HG03097 (cell line): ENCODE measurements around the gene SPPL2B.
"Not testable (repeated sequence)": the region's sequence is repeated elsewhere in the genome, so short reads cannot be mapped to it uniquely, and the experiment has no call there.

Source experiments
- ATAC-seq: cut with Tn5 transposase; IDR thresholded peaks from one replicate; pipeline ENCODE4 v1.9.1; 2021; ENCODE audit not compliant: unreplicated experiment, low FRiP score

The SPPL2B gene

DNA sequence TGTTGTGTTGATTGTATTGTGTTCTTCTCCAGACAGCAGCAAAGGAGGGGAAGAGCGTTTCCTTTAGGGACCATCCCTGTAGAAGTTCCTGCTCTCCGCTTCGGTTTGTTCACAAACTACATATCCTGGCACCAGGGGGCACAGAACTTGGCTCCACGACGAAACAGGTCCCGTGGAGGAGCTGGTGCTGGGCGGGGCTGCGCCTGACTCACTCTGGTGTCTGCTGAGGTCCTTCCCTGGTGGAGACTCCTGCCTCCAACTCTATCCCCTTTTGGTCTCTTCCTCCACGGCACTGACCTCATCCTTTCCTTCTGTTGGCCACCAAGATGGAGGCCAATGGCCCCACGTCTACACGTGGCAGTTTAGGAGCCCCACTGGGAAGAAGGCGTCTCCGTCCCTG is 46.3 kb downstream of the SPPL2B start:
- ATAC-seq: no peak

DNA sequence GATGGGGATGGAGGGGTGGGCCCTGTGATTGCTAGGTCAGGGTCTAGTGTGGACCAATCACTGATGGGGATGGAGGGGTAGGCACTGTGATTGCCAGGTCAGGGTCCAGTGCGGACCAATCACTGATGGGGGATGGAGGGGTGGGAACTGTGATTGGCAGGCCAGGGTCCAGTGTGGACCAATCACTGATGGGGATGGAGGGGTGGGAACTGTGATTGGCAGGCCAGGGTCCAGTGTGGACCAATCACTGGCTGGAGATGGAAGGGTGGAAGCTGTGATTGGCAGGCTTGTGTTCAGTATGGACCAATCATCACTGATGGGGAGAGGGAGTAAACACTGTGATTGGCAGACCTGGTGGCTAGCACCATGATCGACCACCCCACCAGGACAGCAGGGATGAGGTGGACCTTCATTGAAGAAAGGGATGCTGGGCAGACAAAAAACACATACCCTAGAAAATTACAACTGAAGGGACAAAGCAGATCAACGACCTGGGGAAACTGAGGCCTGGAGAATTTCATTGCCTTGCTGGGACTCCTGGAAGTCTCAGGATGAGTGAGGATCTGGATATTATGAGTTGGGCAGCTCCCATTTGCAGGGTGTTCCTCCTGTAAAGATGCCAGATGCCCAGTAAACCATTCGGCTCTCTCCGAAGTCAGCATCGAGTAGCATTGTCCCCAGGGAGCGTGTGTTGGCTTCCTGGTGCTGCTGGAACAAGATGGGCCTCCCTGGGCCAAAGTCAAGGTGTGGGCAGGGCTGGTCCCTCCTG is 47.1 kb downstream of the SPPL2B start:
- no peak for ATAC-seq

DNA sequence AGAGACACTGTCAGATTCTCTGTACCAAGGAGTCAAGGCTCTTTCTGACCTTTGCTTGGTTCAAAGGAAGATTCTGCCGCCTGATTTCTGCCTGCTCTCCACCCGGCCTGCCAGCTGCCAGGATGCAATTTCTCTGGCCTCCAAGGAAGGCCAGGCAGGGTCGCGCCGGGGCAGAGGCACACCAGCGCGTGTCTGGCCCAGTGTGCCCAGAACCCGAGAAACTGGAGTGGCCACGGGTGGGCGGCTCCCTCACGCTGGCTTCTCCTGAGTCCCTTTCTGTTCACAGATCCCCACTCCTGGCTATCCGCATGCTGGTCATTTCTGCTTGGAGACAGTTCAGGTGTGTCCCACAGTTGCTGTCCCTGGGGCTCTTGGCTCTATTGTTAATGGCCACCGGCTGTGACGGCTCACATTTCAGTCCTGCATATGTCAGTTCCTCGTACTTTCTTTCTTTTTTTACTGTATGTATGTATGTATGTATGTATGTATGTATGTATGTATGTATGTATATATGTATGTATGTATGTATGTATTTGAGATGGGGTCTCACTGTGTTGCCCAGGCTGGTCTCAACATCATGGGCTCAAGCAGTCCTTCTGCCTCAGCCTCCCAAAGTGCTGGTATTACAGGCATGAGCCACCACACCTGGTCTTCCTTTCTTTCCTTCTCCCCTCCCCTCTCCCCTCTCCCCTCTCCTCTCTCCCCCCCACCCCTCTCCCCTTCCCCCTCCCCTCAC is 48.5 kb downstream of the SPPL2B start:
- ATAC-seq: no peak

DNA sequence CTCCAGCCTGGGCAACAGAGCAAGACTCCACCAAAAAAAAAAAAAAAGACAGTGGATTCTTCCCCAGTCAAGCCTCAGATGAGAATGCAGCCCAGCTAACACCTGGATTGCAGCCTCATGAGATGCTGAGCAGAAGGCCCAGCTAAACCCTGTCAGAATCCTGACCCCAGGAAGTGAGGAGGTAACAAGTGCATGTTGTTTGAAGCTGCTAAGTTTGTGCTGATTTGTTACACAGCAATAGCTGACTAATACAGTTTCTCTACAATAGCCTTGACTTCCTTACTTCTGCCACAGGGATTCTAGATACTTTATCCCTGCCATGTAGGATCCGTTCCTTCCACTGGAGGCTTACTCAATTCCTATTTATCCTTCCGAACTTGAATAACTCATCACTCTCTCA is 52.1 kb downstream of the SPPL2B start:
- no peak for ATAC-seq

DNA sequence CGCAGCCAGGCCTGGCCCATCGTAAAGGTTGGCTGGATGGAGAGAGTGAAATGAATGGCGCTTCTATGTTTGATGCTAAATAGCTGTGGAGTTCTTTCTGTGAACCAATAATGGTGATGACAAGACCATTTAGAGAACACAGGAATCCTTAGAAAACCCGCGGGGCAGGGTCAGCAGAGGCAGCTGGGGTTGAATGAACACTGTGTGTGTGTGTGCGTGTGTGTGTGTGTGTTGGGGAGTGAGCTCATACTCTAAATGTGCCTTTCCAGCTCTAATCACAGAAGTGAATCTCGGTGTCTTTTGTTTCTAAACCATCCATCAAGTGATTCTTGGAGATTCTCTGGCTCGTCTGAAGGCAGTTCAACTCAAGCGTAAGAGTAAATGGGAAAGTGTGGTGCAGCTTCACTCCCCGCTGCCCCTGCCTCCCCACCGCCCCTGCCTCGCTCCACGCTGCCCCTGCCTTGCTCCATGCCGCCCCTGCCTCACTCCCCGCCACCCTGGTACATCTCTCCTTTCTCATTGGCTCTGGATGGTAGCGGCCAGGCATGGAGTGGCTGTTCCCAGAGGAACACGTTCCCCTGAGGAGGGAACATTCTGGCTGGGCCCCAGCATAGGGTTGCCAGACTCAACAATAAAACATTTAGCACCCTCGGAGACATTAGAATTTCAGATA is 52.8 kb downstream of the SPPL2B start:
- no peak for ATAC-seq

DNA sequence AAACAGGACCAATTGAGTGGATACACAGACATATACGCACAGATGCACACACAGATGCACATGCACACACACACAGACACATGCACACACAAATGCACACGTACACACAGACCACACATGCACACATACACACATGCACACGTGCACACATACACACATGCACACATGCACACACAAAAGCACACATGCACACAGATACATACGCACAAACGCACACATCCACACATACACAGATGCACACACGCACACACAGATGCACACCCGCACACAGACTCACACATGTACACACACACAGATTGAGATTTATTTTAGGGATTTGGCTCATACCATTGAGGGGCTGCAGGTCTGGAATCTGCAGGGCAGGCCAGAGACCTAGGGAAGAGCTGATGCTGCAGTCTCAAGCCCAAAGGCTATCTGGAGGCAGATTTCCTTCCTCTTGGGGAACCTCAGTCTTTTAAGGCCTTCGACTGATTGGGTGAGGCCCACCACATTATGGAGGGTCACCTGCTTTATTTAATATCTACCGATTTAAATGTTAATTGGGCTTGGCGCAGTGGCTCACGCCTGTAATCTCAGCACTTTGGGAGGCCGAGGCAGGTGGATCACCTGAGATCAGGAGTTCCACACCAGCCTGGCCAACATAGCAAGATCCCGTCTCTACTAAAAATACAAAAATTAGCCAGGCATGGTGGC is 54.2 kb downstream of the SPPL2B start:
- ATAC-seq: no peak

DNA sequence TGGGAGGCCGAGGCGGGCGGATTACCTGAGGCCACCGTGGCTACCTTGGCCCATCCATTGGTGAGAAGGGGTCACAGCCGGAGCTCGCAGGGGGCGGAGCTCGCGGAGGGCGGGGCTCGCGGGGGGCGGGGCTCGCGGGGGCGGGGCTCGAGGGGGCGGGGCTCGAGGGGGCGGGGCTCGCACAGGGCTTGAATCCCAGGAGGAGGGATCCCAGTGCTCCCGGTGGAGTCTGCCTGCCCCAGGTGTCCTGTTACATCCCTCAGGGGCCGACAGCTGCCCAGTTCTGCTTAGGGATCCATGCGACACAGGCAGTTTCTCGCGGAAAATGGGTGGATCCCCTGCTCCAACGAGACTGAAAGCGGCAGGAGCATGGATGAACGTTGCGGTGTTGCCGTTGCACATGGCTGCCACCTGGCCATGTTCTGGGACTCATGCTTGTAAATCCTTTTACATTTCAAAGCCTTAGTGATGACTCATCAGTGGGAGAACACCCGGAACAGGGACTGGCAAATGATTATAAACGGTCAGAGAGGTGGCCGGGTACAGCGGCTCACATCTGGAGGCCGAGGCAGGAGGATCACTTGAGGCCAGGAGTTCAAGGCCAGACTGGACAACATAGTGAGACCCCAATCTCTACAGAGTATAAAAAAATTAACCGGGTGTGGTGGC is 56.7 kb downstream of the SPPL2B start:
- no peak for ATAC-seq

DNA sequence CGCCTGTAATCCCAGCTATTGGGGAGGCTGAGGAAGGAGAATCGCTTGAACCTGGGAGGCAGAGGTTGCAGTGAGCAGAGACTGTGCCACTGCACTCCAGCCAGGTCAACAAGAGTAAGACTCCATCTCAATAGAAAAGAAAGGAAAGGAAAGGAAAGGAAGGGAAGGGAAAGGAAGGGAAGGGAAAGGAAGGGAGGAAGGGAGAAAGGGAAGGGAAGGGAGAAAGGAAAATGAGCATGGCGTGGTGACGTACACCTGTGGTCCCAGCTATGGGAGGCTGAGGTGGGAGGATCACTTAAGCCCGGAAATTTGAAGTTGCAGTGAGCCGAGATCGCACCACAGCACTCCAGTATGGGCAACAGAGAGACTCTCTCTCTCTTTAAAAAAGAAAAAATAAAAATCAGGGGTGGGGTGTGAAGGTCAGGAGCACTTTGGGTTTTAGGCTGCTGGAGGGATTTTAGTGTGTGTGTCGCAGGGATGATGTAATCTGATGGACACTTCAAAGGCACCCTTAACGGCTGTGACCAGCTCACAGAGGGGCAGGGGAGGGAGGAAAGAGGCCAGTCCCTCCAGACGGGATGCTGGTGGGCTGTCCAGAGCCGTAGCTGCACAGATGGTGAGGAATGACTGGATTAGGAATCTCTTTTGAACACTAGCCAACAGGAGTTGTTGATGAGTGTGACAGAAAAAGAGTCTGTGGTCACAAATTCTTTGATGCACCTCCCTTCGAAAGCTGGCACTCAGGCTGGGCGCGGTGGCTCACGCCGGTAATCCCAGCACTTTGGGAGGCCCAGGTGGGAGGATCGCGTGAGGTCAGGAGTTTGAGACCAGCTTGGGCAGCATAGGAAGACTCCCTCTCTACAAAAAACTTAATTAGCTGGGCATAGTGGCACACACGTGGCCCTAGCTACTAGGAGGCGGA is 59.1 kb downstream of the SPPL2B start:
- no peak for ATAC-seq

DNA sequence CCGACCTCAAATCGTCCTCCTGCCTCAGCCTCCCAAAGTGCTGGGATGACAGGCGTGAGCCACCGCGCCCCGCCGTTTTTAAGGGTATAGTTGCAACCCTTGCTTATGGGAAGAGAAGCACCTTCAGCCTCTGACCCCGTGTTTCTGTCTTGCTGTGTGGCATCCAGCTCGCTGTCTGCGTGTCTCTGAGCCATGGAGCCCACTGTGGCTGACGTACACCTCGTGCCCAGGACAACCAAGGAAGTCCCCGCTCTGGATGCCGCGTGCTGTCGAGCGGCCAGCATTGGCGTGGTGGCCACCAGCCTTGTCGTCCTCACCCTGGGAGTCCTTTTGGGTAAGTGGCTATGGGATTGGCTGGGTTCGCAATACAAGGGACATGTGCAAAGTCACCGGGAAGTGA is 61.1 kb downstream of the SPPL2B start:
- ATAC-seq: no peak

DNA sequence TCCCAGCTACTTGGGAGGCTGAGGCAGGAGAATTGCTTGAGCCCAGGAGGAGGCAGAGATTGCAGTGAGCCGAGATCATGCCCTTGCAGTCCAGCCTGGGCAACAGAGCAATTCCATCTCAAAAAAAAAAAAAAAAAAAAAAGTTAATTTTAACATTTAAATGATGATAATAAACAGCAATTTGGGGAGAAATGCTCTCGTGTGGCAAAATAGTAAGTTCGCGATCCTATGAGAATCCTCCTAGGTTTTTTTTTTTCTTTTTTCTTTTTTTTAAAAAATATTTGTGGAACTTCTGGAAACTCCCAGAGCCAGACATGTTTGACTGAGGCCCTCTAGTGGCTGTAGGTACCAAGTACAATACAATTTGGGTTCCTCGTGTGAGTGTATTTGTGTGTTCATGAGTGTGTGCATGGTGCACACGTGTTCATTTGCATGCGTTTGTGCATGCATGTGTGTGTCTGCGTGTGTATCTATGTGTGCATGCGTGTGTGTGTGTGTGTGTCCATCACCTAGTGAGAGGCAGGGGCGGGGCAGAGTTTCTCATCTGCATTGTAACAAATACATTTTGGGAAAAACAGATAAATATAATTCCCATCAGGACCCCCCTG is 62.7 kb downstream of the SPPL2B start:
- ATAC-seq: no peak

DNA sequence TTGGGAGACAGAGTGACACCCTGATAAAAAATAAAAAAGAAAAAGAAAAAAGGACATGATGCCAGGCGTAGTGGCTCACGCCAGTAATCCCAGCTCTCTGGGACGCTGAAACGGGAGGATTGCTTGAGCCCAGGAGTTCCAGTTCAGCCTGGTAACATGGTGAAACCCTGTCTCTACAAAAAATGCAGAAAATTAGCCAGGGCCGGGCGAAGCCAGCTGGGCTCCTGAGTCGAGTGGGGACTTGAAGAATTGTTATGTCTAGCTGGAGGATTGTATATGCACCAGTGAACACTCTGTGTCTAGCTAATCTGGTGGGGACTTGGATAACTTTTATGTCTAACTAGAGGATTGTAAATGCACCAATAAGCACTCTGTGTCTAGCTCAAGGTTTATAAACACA is 63.9 kb downstream of the SPPL2B start:
- ATAC-seq: no peak

DNA sequence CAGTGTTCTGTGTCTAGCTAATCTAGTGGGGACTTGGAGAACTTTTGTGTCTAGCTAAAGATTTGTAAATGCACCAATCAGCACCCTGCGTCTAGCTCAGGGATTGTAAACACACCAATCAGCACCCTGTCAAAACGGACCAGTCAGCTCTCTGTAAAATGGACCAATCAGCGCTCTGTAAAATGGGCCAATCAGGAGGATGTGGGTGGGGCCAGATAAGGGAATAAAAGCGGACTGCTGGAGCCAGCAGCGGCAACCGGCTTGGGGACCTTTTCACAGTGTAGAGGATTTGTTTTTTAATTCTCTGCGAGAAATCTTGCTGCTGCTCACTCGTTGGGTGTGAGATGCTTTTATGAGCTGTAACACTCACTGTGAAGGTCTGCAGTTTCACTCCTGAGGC is 64.4 kb downstream of the SPPL2B start:
- not testable (repeated sequence) for ATAC-seq

DNA sequence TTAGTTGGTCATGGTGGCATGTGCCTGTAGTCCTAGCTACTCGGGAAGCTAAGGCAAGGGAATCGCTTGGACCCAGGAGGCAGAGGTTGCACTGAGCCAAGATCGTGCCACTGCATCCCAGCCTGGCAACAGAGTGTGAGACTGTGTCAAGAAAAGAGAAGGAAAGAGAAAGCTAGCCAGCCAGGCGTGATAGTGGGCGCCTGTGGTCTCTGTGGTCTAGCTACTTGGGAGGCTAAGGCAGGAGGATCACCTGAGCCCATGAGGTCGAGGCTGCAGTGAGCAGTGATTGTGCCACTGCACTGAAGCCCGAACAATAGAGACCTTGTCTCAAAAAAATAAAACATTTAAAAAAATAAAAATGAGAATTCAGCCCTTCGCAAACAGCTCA is 65.6 kb downstream of the SPPL2B start:
- ATAC-seq: no peak

DNA sequence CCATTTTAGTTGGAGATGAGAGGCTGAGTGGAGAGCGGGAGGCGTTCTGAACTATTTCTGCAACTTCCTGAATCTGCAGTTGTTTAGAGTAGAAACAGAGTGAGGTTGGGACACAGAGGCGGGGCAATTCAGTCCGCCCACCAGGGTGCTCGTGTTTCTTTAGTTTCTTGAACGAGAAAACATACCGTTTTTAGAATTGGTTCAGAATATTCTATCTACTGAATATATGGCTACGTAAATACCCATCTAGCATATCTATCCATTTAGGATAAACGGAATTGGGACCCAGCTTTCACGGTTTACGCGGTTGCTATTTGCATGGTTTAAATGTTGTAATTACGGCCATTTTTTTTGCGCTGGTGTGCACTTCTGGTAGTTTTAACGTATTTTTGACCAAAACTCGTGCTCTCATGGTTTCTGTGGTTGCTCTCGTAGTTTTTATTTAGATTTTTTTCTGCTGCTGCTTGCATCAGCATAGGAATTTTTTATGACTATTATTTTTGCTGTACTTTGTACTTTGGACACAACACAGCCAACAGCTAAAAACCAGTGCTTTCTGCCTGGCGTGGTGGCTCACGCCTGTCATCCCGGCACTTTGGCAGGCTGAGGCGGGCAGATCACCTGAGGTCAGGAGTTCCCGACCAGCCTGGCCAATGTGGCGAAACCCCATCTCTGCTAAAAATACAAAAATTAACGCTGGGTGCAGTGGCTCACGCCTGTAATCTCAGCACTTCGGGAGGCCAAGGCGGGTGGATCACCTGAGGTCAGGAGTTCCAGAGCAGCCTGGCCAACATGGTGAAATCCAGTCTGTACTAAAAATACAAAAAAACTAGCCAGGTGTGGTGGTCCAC is 66.2 kb downstream of the SPPL2B start:
- no peak for ATAC-seq

DNA sequence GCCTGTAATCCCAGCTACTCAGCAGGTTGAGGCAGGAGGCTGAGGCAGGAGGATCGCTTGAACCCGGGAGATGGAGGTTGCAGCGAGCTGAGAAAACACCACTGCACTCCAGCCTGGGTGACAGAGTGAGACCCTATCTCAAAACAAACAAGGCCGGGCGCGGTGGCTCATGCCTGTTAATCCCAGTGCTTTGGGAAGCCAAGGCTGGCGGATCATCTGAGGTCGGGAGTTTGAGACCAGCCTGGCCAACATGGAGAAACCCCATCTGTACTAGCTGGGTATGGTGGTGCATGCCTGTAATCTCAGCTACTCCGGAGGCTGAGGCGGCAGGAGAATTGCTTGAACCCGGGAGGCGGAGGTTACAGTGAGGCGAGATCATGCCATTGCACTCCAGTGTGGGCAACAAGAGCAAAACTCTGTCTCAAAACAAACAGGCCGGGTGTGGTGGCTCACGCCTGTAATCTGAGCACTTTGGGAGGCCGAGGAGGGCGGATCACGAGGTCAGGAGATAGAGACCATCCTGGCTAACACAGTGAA is 66.9 kb downstream of the SPPL2B start:
- not testable (repeated sequence) for ATAC-seq

DNA sequence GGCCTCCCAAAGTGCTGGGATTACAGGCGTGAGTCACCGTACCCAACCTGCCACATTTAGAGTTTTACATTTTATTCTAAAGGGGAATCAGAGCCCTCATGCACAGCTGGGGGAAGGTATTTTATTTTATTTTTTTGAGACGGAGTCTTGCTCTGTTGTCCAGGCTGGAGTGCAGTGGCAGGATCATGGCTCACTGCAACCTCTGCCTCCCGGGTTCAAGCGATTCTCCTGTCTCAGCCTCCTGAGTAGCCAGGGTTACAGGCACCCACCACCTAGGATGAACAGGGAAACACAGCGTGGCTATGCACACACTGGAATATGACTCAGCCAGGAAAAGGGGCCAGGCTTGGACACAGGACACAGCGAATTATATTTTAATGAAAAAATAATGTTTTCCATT is 68.7 kb downstream of the SPPL2B start:
- ATAC-seq: not testable (repeated sequence)

DNA sequence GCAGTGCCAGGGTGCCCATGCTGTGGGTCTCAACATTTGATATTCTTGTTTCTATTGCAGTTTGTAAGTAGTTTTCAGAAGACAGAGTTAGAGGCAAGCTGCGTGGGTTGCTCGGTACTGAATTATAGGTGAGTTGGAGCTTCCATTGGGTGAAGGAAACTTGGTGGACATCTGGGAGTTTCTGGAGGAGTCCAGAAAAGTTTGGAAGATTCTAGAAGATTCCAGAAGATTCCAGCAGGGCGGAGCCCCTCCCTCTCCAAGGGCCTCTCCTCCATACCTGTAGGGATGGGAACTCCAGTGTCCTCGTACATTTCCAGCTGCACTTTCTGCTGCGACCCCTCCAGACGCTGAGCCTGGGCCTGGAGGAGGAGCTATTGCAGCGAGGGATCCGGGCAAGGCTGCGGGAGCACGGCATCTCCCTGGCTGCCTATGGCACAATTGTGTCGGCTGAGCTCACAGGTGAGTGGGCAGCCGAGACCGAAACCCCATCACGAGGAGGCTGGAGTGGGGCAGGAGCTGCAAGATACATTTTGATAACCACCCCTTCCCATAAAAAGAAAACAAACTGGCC is 70.3 kb downstream of the SPPL2B start:
- no peak for ATAC-seq

DNA sequence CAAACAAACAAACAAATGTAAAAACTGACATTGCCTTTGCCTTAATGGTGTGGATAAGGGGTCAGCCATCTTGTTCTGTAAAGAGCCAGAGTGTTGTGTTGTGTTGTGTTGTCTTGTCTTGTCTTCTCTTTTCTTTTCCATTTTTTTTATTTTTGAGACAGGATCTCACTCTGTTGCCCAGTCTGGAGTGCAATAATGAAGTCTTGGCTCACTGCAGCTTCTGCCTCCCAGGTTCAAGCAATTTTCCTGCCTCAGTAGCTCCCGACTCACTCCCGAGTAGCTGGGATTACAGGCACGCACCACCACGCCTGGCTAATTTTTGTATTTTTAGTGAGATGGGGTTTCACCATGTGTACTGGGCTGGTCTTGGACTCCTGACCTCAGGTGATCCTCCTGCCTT is 71.1 kb downstream of the SPPL2B start:
- ATAC-seq: no peak
